GM19239 (cell line): ENCODE data around the gene SGMS1.
"Not testable (repeated sequence)": the region's sequence is repeated elsewhere in the genome, so short reads cannot be mapped to it uniquely, and the experiment has no call there.

Source experiments
- DNase-seq: peaks from one replicate; pipeline ENCODE4 v3.0.0; 2011; ENCODE audit warnings: low spot score; ENCODE audit not compliant: insufficient read length
- FAIRE-seq: peaks from 2 replicates; lab custom pipeline; 2011; peaks lifted over from hg19 to GRCh38; lab: Jason Lieb, UNC

Gene SGMS1

DNA sequence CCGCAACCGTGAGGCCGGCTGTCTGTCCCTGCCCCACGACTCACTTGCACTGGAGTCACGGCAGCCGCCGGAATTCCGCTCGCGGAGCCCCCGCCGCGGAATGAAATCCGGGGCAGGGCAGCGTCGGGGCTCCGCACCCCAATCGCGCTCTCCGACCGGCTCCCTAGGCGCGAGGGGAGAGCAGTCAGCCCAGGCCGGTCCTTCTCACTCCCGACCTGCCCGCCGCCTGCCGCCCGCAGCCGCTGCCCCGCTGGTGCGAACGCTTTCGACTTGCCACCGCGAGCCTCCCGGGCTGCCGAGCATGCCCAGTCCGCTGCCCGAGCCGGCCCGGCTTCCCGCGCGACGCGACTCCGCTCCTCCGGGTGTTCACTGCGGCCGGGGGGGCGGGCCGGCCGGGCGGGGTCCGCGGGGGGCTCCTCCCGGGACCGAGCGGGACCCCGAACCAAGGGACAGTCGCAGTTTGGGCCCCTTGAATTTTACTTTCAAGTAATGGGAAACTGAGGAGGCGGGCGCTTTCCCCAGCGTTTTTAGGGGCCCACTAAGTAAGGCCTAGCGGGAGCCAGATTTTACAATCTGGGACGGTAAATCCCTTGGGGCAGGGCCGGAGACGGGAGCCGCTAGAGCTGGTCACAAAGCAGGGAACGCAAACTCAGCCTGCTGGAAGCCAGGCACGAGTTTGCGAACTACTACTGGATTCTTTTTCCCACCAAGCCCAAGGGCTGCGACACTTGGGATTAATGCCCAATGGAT, at the start of gene SGMS1:
Gene SGMS1 (minus strand): TSS at position 294 of the 750 bp plus-strand sequence. CDS start 279,842 bp downstream, outside the sequence.
- FAIRE-seq, result peak; percentile 76

GRCh38 chr10:50672152-50672551, 48.4 kb upstream of the SGMS1 start:
- not testable (repeated sequence) for DNase-seq, FAIRE-seq

More for the DNA sequence above, at the start of gene SGMS1:
- DNase-seq, result peak; percentile 53

DNA sequence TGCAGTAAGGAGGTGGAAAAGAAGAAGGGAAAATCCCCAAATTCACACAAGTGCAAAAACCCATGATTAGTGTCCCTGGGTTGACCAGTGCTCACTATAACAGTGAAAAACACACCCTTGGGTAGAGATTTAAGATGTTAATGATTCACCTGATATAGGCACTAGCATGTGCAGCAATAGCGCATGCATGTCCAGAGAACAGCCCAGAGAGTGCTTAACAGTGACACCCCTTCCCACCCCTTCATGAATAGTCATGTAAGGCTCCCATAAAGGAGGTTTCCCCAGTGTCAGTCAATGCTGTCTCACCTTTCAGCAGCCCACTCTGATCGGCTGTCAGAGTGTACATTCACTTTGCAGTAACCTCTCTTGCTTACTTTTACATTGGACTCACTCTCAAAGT, 47.9 kb upstream of the SGMS1 start:
- not testable (repeated sequence) for FAIRE-seq, DNase-seq

GRCh38 chr10:50669957-50670356, 46.2 kb upstream of the SGMS1 start:
- FAIRE-seq, DNase-seq: not testable (repeated sequence)

GRCh38 chr10:50667353-50667752, 43.6 kb upstream of the SGMS1 start:
- FAIRE-seq, DNase-seq: not testable (repeated sequence)

- not testable (repeated sequence) for DNase-seq, FAIRE-seq
These were observed 38.7 kb upstream of the SGMS1 start for GRCh38 chr10:50662420-50662819.

GRCh38 chr10:50661563-50661962, 37.8 kb upstream of the SGMS1 start:
- DNase-seq, FAIRE-seq: not testable (repeated sequence)

GRCh38 chr10:50659865-50660730, 36.3 kb upstream of the SGMS1 start:
- peak; percentile 37 for DNase-seq
- peak; percentile 83 for FAIRE-seq

DNA sequence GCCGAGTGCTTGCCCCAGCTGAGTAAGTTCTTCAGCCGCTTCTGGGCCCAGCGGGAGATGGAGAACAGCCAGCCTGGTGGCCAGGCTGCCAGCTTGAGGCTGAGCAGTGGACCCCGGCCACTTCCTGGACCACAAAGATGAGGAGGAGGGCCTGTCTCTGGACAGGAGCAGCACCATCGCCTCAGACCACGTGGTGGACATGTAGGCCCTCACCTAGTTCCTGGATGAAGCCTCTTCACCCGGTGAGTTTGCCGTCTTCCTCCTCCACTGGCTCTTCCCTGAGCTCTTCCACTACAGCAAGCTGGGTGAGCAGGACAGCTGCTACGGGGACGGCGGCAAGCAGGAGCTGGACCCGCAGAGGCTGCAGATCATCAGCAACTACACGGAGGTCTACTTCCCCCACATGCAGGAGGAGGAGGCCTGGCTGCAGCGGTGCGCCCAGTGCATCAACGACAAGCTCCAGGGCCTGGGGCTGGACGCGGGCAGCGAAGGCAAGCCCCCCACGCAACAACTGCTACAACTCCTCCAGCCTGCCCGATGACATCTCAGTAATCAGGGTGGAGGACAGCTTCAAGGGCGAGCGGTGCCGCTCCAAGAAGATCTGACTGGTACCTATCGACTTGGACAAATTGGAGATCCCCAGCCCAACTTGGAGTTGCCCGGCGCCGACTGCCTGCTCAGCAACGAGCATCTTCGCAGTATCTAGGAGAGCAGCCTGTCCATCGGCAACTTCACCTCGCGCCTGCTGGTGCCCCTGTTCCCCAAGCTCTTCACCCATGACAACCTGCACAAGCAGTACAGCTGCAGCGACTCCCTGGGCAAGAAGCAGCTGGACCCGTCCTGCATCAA, 35.5 kb upstream of the SGMS1 start:
- not testable (repeated sequence) for DNase-seq, FAIRE-seq

GRCh38 chr10:50658165-50658564, 34.4 kb upstream of the SGMS1 start:
- FAIRE-seq (no peak), DNase-seq (no peak)

DNA sequence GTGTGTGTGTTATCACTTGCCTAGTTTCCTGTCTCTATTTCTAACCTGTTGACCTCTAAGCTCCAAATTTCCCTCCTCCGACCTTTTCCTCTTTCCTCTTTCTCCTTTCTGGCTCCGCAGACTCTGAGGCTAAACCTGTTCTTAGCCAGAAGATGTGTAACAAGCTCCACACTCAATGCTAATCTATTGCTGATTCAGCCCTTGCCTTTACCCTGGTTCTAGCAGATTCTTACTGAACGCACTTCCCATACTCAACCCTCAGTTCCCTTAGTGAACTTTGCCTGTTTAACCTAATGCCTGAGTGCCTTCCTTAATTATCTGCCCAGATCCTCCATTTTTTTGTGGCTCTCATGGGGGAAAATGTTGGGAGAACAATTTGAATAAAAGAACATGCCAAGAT, 30.0 kb upstream of the SGMS1 start:
- DNase-seq, result no peak
- peak; percentile 83 for FAIRE-seq

DNA sequence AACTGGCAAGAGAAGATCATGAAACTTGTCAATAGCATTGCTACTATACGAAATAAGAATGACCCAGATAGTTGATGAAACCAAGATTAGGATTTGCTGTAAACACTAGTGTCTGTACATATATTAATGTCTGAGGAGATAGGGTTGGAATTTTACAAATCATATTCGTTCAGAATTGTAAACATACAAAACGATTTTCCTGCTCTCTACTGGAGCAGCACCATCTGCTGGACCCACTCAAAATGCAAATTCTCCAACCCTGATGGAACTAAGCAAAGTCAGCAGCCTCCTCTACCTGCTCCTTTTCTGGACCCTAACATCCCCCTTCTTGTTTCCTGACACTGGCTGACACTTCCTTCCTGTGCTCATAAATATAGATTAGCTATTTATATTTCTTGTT, 29.4 kb upstream of the SGMS1 start:
- no peak for DNase-seq
- FAIRE-seq, result peak; percentile 95

DNA sequence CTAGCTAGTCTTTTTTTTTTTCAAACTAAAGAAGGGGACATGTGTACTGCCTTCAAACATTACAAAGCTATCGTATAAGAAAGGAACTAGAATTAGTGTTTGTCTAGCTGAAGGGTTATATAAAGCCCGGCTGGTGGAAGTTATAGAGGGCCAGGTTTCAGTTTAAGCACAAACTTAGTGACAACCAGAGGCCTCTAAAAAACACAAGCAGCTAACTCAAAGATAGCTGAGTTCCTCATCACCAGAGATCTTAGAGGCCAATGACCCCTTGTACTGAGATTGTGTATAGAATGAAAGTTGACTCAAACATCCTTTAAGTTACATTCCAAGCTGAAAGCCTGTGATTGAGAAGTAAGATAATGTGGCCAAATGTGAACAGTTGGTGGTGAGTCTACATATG, 28.1 kb upstream of the SGMS1 start:
- DNase-seq (no peak), FAIRE-seq (peak; percentile 84)

- DNase-seq, result no peak
- no peak for FAIRE-seq
These were observed 26.7 kb upstream of the SGMS1 start for GRCh38 chr10:50650481-50650880.

- DNase-seq, result no peak
- no peak for FAIRE-seq
These were observed 25.1 kb upstream of the SGMS1 start for GRCh38 chr10:50648935-50649227.

- FAIRE-seq (peak; percentile 97), DNase-seq (no peak)
These were observed 24.6 kb upstream of the SGMS1 start for GRCh38 chr10:50648089-50648934.

GRCh38 chr10:50647350-50647749, 23.6 kb upstream of the SGMS1 start:
- FAIRE-seq, DNase-seq: not testable (repeated sequence)

GRCh38 chr10:50645236-50645635, 21.5 kb upstream of the SGMS1 start:
- DNase-seq, result no peak
- peak; percentile 86 for FAIRE-seq

DNA sequence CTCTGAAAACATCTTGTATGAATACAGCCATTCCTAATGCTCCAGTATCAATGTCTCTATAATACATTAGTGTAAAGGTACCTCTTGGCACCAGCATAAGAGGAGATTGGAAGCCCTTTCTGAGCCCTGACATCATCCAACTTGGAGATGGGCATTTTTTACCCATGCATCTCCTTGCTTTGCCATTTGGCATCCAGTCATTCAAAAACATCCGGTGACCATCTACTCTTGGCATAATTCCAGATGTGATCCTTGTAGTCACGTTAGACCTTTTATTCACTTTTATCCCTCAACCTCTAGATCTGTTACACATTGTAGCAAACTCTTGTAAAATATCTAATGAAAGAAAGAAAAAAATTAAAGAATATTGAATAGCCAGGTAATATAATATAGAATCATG, 17.9 kb upstream of the SGMS1 start:
- FAIRE-seq (no peak), DNase-seq (no peak)
